CD4-positive, alpha-beta T cell (primary cell): ENCODE results near the gene UBN2. TPM values are rescaled to one million over a fixed set of nuclear protein-coding genes. Genes with fewer than 3 reads are reported as not detected.
"Not testable (repeated sequence)": the region's sequence is repeated elsewhere in the genome, so short reads cannot be mapped to it uniquely, and the experiment has no call there.

Experiments
- ATAC-seq: fragments of 200-7000 bp; cut with Tn5 transposase; one replicate; pipeline ENCODE4 v1.10.0; 2022; ENCODE audit warnings: mild to moderate bottlenecking; ENCODE audit not compliant: poor library complexity
- CTCF ChIA-PET: fragments of 350-600 bp; sonication (Branson Sonifier 250); formaldehyde crosslinking; loops from one replicate; lab custom pipeline; 2021; ENCODE audit warnings: antibody characterized with exemption, inconsistent platforms; lab: Charles Lee
- POLR2A ChIA-PET: fragments of 350-600 bp; sonication (Branson Sonifier 250); formaldehyde crosslinking; loops from one replicate; lab custom pipeline; 2021; ENCODE audit warnings: antibody characterized with exemption, inconsistent platforms; lab: Charles Lee
- DNase-seq, 14 experiments: peaks; one replicate each; pipeline ENCODE4 v3.0.0-alpha.2; 2013 to 2020; ENCODE audit warnings: mixed read lengths in 2 of 14
- H3K27ac ChIP-seq, 2 donors: one replicate each; pipeline versions ENCODE4 v1.5.1 to v1.7.0; 2013; ENCODE audit warnings: low read length in 2 of 2, low read depth in 1 of 2, mild to moderate bottlenecking in 1 of 2
- H3K27me3 ChIP-seq, 2 experiments: 1 replicate in 1 of 2; 2 replicates in 1 of 2; pipeline versions ENCODE4 v1.6.1 to v1.7.0; 2013; ENCODE audit warnings: low read length in 2 of 2, control low read depth in 1 of 2, mild to moderate bottlenecking in 1 of 2, moderate library complexity in 1 of 2; ENCODE audit not compliant: insufficient read depth in 2 of 2, control insufficient read depth in 1 of 2
- H3K36me3 ChIP-seq: one replicate; pipeline ENCODE4 v1.6.1; 2013; ENCODE audit warnings: low read length, control low read depth; ENCODE audit not compliant: insufficient read depth
- H3K4me1 ChIP-seq: one replicate; pipeline ENCODE4 v1.6.1; 2013; ENCODE audit warnings: low read length, control low read depth; ENCODE audit not compliant: insufficient read depth
- H3K4me3 ChIP-seq: one replicate; pipeline ENCODE4 v1.5.1; 2013; ENCODE audit warnings: mild to moderate bottlenecking, low read length, moderate library complexity
- H3K9me3 ChIP-seq, 2 experiments: 1 replicate in 1 of 2; 2 replicates in 1 of 2; pipeline versions ENCODE4 v1.6.1 to v1.7.0; 2013; ENCODE audit warnings: low read length in 2 of 2, mild to moderate bottlenecking in 2 of 2, control low read depth in 1 of 2, moderate library complexity in 1 of 2; ENCODE audit not compliant: control insufficient read depth in 1 of 2, insufficient read depth in 1 of 2
- H3K27ac Mint-ChIP-seq: one replicate; pipeline ENCODE4 v1.8.0; 2020; ENCODE audit warnings: mixed read lengths
- H3K27me3 Mint-ChIP-seq: one replicate; pipeline ENCODE4 v1.8.0; 2021; ENCODE audit warnings: mixed read lengths
- H3K36me3 Mint-ChIP-seq: one replicate; pipeline ENCODE4 v1.8.0; 2021; ENCODE audit warnings: low read depth, mixed read lengths
- H3K4me1 Mint-ChIP-seq: one replicate; pipeline ENCODE4 v1.8.0; 2021; ENCODE audit warnings: low read depth, mixed read lengths
- H3K4me3 Mint-ChIP-seq: one replicate; pipeline ENCODE4 v1.8.0; 2020; ENCODE audit warnings: mild to moderate bottlenecking, mixed read lengths
- H3K9me3 Mint-ChIP-seq: one replicate; pipeline ENCODE4 v1.8.0; 2020; ENCODE audit warnings: mixed read lengths
- intact Hi-C, 2 experiments: fragments of 100-400 bp; cut with DNase I in 1 of 2; cut with micrococcal nuclease in 1 of 2; formaldehyde crosslinking; loops; one replicate each; pipeline versions ENCODE4 v1.15.1 to v1.9.0; 2023 to 2025; cut with DNase I, micrococcal nuclease
- total RNA-seq, 174 experiments: library from RNA in 2 of 174; stranded (reverse) in 2 of 174; gene quantifications; one replicate each; pipeline ENCODE4 v1.2.3 and lab custom pipeline; 2021 to 2026
- TF ChIP-seq, protein P1 (sequence below): fragments of 200-600 bp; IDR thresholded peaks from one replicate; pipeline ENCODE4 v1.8.0; 2022; ENCODE audit warnings: antibody characterized with exemption, mild to moderate bottlenecking

Gene UBN2
- total RNA-seq, 2 experiments from 2014 or later: 9.6 to 13.3 TPM

DNA sequence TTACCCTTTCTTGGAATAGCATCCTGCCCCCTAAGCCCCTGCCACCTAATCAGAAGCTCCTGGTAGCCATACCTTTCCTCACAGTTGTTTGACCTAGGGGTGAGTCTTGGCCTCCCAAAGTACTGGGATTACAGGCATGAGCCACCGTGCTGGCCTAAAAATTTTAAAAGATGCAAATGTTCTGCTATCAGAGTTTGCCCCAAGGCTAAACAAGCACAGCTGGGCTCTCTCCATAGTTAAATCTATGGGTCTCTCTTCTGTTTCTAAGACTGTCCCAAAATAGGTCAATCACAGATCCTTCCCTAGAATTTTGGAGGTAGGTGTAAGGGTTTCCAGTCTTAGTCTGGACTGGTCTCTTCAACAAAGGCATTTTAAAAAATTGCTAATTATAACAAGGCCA, 12.9 kb upstream of the UBN2 start:
- Histone ChIP-seq H3K4me1 (no peaks in the 10 kb centered on the region), H3K4me3 (no peak overlapping the region), H3K9me3 (no peaks in the 10 kb centered on the region), H3K36me3 (no peaks in the 10 kb centered on the region), H3K27me3 (no peaks in the 10 kb centered on the region), H3K27ac (no peak overlapping the region)
- no peak overlapping the region for H3K4me3 Mint-ChIP-seq
- no peak for DNase-seq
- POLR2A ChIA-PET: no interaction called here
- TF ChIP-seq, protein P1, sequence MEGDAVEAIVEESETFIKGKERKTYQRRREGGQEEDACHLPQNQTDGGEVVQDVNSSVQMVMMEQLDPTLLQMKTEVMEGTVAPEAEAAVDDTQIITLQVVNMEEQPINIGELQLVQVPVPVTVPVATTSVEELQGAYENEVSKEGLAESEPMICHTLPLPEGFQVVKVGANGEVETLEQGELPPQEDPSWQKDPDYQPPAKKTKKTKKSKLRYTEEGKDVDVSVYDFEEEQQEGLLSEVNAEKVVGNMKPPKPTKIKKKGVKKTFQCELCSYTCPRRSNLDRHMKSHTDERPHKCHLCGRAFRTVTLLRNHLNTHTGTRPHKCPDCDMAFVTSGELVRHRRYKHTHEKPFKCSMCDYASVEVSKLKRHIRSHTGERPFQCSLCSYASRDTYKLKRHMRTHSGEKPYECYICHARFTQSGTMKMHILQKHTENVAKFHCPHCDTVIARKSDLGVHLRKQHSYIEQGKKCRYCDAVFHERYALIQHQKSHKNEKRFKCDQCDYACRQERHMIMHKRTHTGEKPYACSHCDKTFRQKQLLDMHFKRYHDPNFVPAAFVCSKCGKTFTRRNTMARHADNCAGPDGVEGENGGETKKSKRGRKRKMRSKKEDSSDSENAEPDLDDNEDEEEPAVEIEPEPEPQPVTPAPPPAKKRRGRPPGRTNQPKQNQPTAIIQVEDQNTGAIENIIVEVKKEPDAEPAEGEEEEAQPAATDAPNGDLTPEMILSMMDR: no peak
- no peaks in the 10 kb centered on the region for H3K9me3 Mint-ChIP-seq
- no peaks in the 10 kb centered on the region for H3K4me1 Mint-ChIP-seq
- H3K27me3 Mint-ChIP-seq: peaks cover 5% of the 10 kb centered on the region
- CTCF ChIA-PET: no interaction called here
- H3K36me3 Mint-ChIP-seq: no peaks in the 10 kb centered on the region
- intact Hi-C loops: no loop called here
- no peak overlapping the region for H3K27ac Mint-ChIP-seq
- no peak for ATAC-seq

DNA sequence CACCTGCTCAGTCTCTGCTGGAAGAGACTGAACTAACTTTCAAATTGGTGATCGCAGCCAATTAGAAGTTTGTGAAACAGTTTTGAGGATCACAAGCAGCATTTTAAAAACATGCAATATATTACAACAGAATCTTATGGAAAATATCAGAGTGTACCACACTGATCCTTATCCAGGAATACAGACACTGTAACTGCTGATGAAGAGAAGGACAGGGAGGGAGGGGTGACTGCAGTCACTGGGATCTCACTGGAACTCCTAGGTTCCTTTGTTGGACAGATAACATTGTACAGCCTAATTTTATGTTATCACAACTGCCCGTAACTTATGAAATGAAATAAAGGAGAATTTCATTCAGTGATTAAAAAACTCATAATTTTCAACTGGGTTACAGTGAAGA, 6.8 kb upstream of the UBN2 start:
- POLR2A ChIA-PET: no interaction called here
- CTCF ChIA-PET: no interaction called here

DNA sequence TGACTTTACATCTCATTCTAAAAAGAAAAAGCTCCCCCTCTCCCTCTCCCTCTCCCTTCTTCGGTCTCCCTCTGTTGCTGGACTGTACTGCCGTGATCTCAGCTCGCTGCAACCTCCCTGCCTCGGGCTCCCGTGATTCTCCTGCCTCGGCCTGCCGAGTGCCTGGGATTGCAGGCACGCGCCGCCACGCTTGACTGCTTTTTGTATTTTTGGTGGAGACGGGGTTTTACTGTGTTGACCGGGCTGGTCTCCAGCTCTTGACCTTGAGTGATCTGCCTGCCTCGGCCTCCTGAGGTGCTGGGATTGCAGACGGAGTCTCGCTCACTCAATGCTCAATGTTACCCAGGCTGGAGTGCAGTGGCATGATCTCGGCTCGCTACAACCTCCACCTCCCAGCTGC, 6.2 kb upstream of the UBN2 start:
- CTCF ChIA-PET, H3K9me3 Mint-ChIP-seq, H3K4me1 ChIP-seq, H3K9me3 ChIP-seq, H3K27ac Mint-ChIP-seq, H3K36me3 ChIP-seq, H3K36me3 Mint-ChIP-seq, H3K4me1 Mint-ChIP-seq, H3K27me3 ChIP-seq, H3K27ac ChIP-seq, ATAC-seq, DNase-seq, intact Hi-C loops, H3K4me3 ChIP-seq, POLR2A ChIA-PET, H3K4me3 Mint-ChIP-seq: not testable (repeated sequence)
- H3K27me3 Mint-ChIP-seq: peaks cover 13% of the 10 kb centered on the region

More for the DNA sequence above, 6.8 kb upstream of the UBN2 start:
- ATAC-seq: no peak
- no peak overlapping the region for H3K4me3 Mint-ChIP-seq
- no peaks in the 10 kb centered on the region for H3K4me1 ChIP-seq
- peaks cover 0 to 9% of the 10 kb centered on the region in 2 experiments for H3K9me3 ChIP-seq
- no peaks in the 10 kb centered on the region for H3K27me3 ChIP-seq
- H3K36me3 Mint-ChIP-seq: no peaks in the 10 kb centered on the region
- no peaks in the 10 kb centered on the region for H3K4me1 Mint-ChIP-seq
- no peak for DNase-seq
- H3K4me3 ChIP-seq: no peak overlapping the region
- H3K27ac Mint-ChIP-seq: no peak overlapping the region
- H3K36me3 ChIP-seq: no peaks in the 10 kb centered on the region
- no peak overlapping the region for H3K27ac ChIP-seq
- TF ChIP-seq, protein P1: no peak
- peaks cover 14% of the 10 kb centered on the region for H3K27me3 Mint-ChIP-seq
- intact Hi-C loops: no loop called here
- H3K9me3 Mint-ChIP-seq: no peaks in the 10 kb centered on the region

DNA sequence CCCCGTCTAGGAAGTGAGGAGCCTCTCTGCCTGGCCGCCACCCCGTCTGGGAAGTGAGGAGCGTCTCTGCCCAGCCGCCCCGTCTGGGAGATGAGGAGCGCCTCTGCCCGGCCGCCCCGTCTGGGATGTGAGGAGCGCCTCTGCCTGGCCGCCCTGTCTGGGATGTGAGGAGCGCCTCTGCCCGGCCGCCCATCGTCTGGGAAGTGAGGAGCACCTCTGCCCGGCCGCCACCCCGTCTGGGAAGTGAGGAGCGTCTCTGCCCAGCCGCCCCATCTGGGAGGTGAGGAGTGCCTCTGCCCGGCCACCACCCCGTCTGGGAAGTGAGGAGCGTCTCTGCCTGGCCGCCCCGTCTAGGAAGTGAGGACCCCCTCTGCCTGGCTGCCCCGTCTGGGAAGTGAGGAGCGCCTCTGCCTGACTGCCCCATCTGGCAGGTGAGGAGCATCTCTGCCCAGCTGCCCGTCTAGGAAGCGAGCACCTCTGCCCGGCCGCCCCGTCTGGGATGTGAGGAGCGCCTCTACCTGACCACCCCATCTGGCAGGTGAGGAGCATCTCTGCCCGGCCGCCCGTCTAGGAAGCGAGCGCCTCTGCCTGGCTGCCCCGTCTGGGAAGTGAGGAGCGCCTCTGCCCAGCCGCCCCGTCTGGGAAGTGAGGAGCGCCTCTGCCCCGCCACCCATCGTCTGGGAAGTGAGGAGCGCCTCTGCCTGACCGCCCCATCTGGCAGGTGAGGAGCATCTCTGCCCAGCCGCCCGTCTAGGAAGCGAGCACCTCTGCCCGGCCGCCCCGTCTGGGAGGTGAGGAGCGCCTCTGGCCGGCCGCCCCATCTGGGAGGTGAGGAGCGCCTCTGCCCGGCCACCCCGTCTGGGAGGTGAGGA, 5.5 kb upstream of the UBN2 start:
- DNase-seq, H3K27ac Mint-ChIP-seq, ATAC-seq, H3K27me3 ChIP-seq, POLR2A ChIA-PET, H3K4me3 ChIP-seq, H3K9me3 ChIP-seq, CTCF ChIA-PET, H3K4me3 Mint-ChIP-seq, H3K36me3 Mint-ChIP-seq, H3K36me3 ChIP-seq, H3K9me3 Mint-ChIP-seq, H3K4me1 Mint-ChIP-seq, H3K4me1 ChIP-seq, intact Hi-C loops, H3K27ac ChIP-seq: not testable (repeated sequence)
- peaks cover 13% of the 10 kb centered on the region for H3K27me3 Mint-ChIP-seq

DNA sequence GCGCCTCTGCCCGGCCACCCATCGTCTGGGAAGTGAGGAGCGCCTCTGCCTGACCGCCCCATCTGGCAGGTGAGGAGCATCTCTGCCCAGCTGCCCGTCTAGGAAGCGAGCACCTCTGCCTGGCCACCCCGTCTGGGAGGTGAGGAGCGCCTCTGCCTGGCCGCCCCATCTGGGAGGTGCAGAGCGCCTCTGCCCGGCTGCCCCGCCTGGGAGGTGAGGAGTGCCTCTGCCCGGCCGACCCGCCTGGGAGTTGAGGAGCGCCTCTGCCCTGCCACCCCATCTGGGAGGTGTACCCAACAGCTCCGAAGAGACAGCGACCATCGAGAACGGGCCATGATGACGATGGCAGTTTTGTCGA, 4.9 kb upstream of the UBN2 start:
- Mint-ChIP-seq H3K4me1 (peaks cover 15% of the 10 kb centered on the region), H3K27me3 (peaks cover 13% of the 10 kb centered on the region)
- H3K9me3 Mint-ChIP-seq, H3K27ac Mint-ChIP-seq, H3K4me3 ChIP-seq, H3K27me3 ChIP-seq, DNase-seq, POLR2A ChIA-PET, H3K27ac ChIP-seq, ATAC-seq, H3K4me1 ChIP-seq, H3K36me3 Mint-ChIP-seq, H3K36me3 ChIP-seq, H3K9me3 ChIP-seq, CTCF ChIA-PET, intact Hi-C loops, H3K4me3 Mint-ChIP-seq: not testable (repeated sequence)

DNA sequence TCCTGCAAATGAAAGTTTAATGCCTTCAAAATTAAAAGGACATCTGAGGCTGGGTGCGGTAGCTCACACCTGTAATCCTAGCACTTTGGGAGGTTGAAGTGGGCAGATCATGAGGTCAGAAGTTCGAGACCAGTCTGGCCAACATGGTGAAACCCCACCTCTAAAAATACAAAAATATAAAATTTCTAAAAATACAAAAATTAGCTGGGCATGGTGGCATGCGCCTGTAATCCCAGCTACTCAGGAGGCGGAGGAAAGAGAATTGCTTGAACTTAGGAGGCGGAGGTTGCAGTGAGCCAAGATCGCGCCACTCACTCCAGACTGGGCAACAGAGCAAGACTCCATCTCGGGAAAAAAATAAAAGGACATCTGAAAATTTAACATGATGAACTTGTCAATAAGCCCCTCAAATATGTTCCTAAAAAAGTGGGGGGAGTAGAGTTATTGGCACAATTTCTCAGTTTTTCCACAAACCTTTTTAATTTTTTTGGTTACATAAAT, 4.0 kb upstream of the UBN2 start:
- H3K4me3 Mint-ChIP-seq, H3K36me3 Mint-ChIP-seq, H3K4me3 ChIP-seq, H3K4me1 ChIP-seq, H3K9me3 ChIP-seq, H3K27me3 ChIP-seq, ATAC-seq, H3K36me3 ChIP-seq, H3K27ac Mint-ChIP-seq, POLR2A ChIA-PET, H3K27ac ChIP-seq, CTCF ChIA-PET, H3K9me3 Mint-ChIP-seq, DNase-seq, intact Hi-C loops: not testable (repeated sequence)
- Mint-ChIP-seq H3K27me3 (peaks cover 13% of the 10 kb centered on the region), H3K4me1 (peaks cover 17% of the 10 kb centered on the region)
